Non-pigmented ciliary epithelial cell (primary cell): Measurements from ENCODE around the gene IL21R.
"Not testable (repeated sequence)": the region's sequence is repeated elsewhere in the genome, so short reads cannot be mapped to it uniquely, and the experiment has no call there.

Source experiments
- DNase-seq: peaks from one replicate; pipeline ENCODE4 v3.0.0-alpha.2; 2010; ENCODE audit warnings: low read depth

Gene IL21R

GRCh38 chr16:27377666-27378485, 24.1 kb upstream of the IL21R start:
- no peak for DNase-seq

GRCh38 chr16:27378871-27379481, 23.0 kb upstream of the IL21R start:
- no peak for DNase-seq

- DNase-seq, result no peak
Measured at GRCh38 chr16:27379919-27380318, 22.1 kb upstream of the IL21R start.

GRCh38 chr16:27381236-27381635, 20.7 kb upstream of the IL21R start:
- no peak for DNase-seq

GRCh38 chr16:27381974-27382855, 19.8 kb upstream of the IL21R start:
- no peak for DNase-seq

GRCh38 chr16:27383556-27384243, 18.3 kb upstream of the IL21R start:
- DNase-seq, result no peak

- DNase-seq, result no peak
Measured at GRCh38 chr16:27384425-27384824, 17.5 kb upstream of the IL21R start.

- DNase-seq, result no peak
Measured at GRCh38 chr16:27385398-27385797, 16.6 kb upstream of the IL21R start.

GRCh38 chr16:27386674-27387073, 15.3 kb upstream of the IL21R start:
- no peak for DNase-seq

GRCh38 chr16:27387724-27388123, 14.2 kb upstream of the IL21R start:
- DNase-seq, result no peak

GRCh38 chr16:27389272-27389961, 12.6 kb upstream of the IL21R start:
- DNase-seq, result no peak

- no peak for DNase-seq
Measured at GRCh38 chr16:27390151-27390550, 11.8 kb upstream of the IL21R start.

- DNase-seq, result no peak
Measured at GRCh38 chr16:27392671-27393070, 9.3 kb upstream of the IL21R start.

GRCh38 chr16:27394516-27394915, 7.5 kb upstream of the IL21R start:
- no peak for DNase-seq

- not testable (repeated sequence) for DNase-seq
Measured at GRCh38 chr16:27398341-27398893, 3.6 kb upstream of the IL21R start.

- no peak for DNase-seq
Measured at GRCh38 chr16:27398894-27399853, 2.8 kb upstream of the IL21R start.

GRCh38 chr16:27399969-27400368, 2.0 kb upstream of the IL21R start:
- DNase-seq, result no peak

- no peak for DNase-seq
Measured at GRCh38 chr16:27400751-27401620, 988 bp upstream of the IL21R start.

GRCh38 chr16:27402569-27402963, 592 bp downstream of the IL21R start:
- no peak for DNase-seq
